Measurements from ENCODE around the gene UFD1. TPM values are rescaled to one million over a fixed set of nuclear protein-coding genes. Genes with fewer than 3 reads are reported as not detected.

UFD1 gene
- total RNA-seq (10 to 100 TPM in 4 of 5 donors, 1 to 10 TPM in 1; 3.8 to 78.6 (median 36.4) TPM), polyA plus RNA-seq (10 to 100 TPM; 63.4 to 86.6 (median 64.9) TPM)
- long read RNA-seq, donor 1, partial matches to known transcripts: 0 of 4 reads
- long read RNA-seq, donor 1, other reads (novel, unspliced or antisense): 0 of 4 reads
- long read RNA-seq, donor 2, full-length matches to known transcripts: 10 of 10 reads
- long read RNA-seq, donor 2, partial matches to known transcripts: 0 of 10 reads
- long read RNA-seq, donor 2, other reads (novel, unspliced or antisense): 0 of 10 reads
- long read RNA-seq, donor 3, full-length matches to known transcripts: 6 of 6 reads
- long read RNA-seq, donor 3, partial matches to known transcripts: 0 of 6 reads
- long read RNA-seq, donor 3, other reads (novel, unspliced or antisense): 0 of 6 reads
- long read RNA-seq, donor 4, partial matches to known transcripts: 0 of 3 reads
- long read RNA-seq, donor 4, other reads (novel, unspliced or antisense): 0 of 3 reads
- long read RNA-seq, donor 5, full-length matches to known transcripts: 8 of 8 reads
- long read RNA-seq, donor 5, partial matches to known transcripts: 0 of 8 reads
- long read RNA-seq, donor 5, other reads (novel, unspliced or antisense): 0 of 8 reads
- long read RNA-seq, donor 6, full-length matches to known transcripts: 29 of 29 reads
- long read RNA-seq, donor 6, partial matches to known transcripts: 0 of 29 reads
- long read RNA-seq, donor 6, other reads (novel, unspliced or antisense): 0 of 29 reads
- long read RNA-seq, donor 7, transcript UFD1-209 (5 exons, 994 nt): minor isoform, 5 of 12 reads
- long read RNA-seq, donor 7, transcript UFD1-201 (12 exons, 1,814 nt): major isoform, 7 of 12 reads
- long read RNA-seq, donor 7, partial matches to known transcripts: 0 of 12 reads
- long read RNA-seq, donor 7, other reads (novel, unspliced or antisense): 0 of 12 reads
- long read RNA-seq, donor 8, transcript UFD1-201 (12 exons, 1,814 nt): major isoform, 8 of 16 reads
- long read RNA-seq, donor 8, partial matches to known transcripts: 6 of 16 reads
- long read RNA-seq, donor 8, other reads (novel, unspliced or antisense): 0 of 16 reads
- long read RNA-seq, donor 9, transcript UFD1-201 (12 exons, 1,814 nt): major isoform, 10 of 16 reads
- long read RNA-seq, donor 9, partial matches to known transcripts: 5 of 16 reads
- long read RNA-seq, donor 9, other reads (novel, unspliced or antisense): 0 of 16 reads
- long read RNA-seq, donor 10, full-length matches to known transcripts: 7 of 7 reads
- long read RNA-seq, donor 10, partial matches to known transcripts: 0 of 7 reads
- long read RNA-seq, donor 10, other reads (novel, unspliced or antisense): 0 of 7 reads

GRCh38 chr22:19478901-19479354 lies at the start of gene UFD1:
UFD1 (minus strand) TSS chr22:19479193; CDS start chr22:19479085, 108 bp downstream.
- peak; percentile 81 to 93 for DNase-seq
- WGBS, 5 donors: 0 to 2% (median 0%) methylated on average over 16 to 42 of the region's 42 CpGs
- Histone ChIP-seq H3K4me3 (peak within 1 kb of the TSS; percentile 66 to 97 (median 84)), H3K36me3 (peaks cover 9 to 22% (median 16%) of the 10 kb centered on the region in 4 donors), H3K27ac (peak within 1 kb of the TSS; percentile 91 to 98 (median 95)), H3K4me1 (peaks cover 12 to 45% (median 33%) of the 10 kb centered on the region in 4 donors), H3K27me3 (no peaks in the 10 kb centered on the region), H3K9me3 (no peaks in the 10 kb centered on the region)
- TF ChIP-seq POLR2A (IDR thresholded peaks at IDR 0.05): peak in 1 of 4 donors; percentile 19
- peak; percentile 14 to 79 (median 57) for TF ChIP-seq POLR2AphosphoS5 (IDR thresholded peaks at IDR 0.05)
- TF ChIP-seq EP300 (IDR thresholded peaks at IDR 0.05): no peak
- intact Hi-C loops (cut with DNase I; ENCODE audit: low total_unique reads): loop anchor here (5.0 kb wide), 1 partner anchor 47 kb away; the partner anchor contains the start of genes HIRA and MRPL40

- WGBS, 5 donors: 56 to 74% (median 71%) methylated on average over 7 to 17 of the region's 17 CpGs
- DNase-seq: peak in 1 of 2 donors; percentile 2
- TF ChIP-seq POLR2A (IDR thresholded peaks at IDR 0.05) (no peak), POLR2AphosphoS5 (IDR thresholded peaks at IDR 0.05) (no peak), CTCF (IDR thresholded peaks at IDR 0.05) (no peak), EP300 (IDR thresholded peaks at IDR 0.05) (no peak)
- H3K4me1 ChIP-seq: peaks cover 17 to 28% (median 19%) of the 10 kb centered on the region in 4 donors
- H3K27me3 ChIP-seq: peaks cover 15 to 80% (median 26%) of the 10 kb centered on the region in 3 donors
- no peaks in the 10 kb centered on the region for H3K36me3 ChIP-seq
- H3K4me3 ChIP-seq: no peak overlapping the region
- H3K9me3 ChIP-seq: no peaks in the 10 kb centered on the region
- no peak overlapping the region for H3K27ac ChIP-seq
- intact Hi-C loops (cut with DNase I; ENCODE audit: low total_unique reads): no loop called here
These were observed 48.9 kb upstream of the UFD1 start for GRCh38 chr22:19527861-19528417.

- no peak overlapping the region for H3K4me3 ChIP-seq
- 77 to 87% (median 85%) methylated on average over 5 of the region's 5 CpGs for WGBS, 5 donors
- no peaks in the 10 kb centered on the region for H3K9me3 ChIP-seq
- H3K27ac ChIP-seq: no peak overlapping the region
- intact Hi-C loops (cut with DNase I; ENCODE audit: low total_unique reads): no loop called here
- DNase-seq: peak in 1 of 2 donors; percentile 3
- peaks cover 15 to 86% (median 32%) of the 10 kb centered on the region in 3 donors for H3K27me3 ChIP-seq
- TF ChIP-seq POLR2AphosphoS5 (IDR thresholded peaks at IDR 0.05): no peak
- TF ChIP-seq CTCF (IDR thresholded peaks at IDR 0.05): no peak
- TF ChIP-seq POLR2A (IDR thresholded peaks at IDR 0.05): no peak
- no peak for TF ChIP-seq EP300 (IDR thresholded peaks at IDR 0.05)
- H3K4me1 ChIP-seq: peaks cover 17 to 35% (median 20%) of the 10 kb centered on the region in 4 donors
- H3K36me3 ChIP-seq: no peaks in the 10 kb centered on the region
These were observed 48.3 kb upstream of the UFD1 start for GRCh38 chr22:19527321-19527721.

- Histone ChIP-seq H3K27ac (no peak overlapping the region), H3K9me3 (no peaks in the 10 kb centered on the region), H3K27me3 (peaks cover 15 to 88% (median 32%) of the 10 kb centered on the region in 3 donors), H3K4me3 (no peak overlapping the region), H3K4me1 (peaks cover 17 to 36% (median 20%) of the 10 kb centered on the region in 4 donors), H3K36me3 (no peaks in the 10 kb centered on the region)
- 75 to 80% (median 76%) methylated on average over 6 to 7 of the region's 7 CpGs for WGBS, 5 donors
- DNase-seq: no peak
- TF ChIP-seq POLR2AphosphoS5 (IDR thresholded peaks at IDR 0.05) (no peak), CTCF (IDR thresholded peaks at IDR 0.05) (no peak), POLR2A (IDR thresholded peaks at IDR 0.05) (no peak), EP300 (IDR thresholded peaks at IDR 0.05) (no peak)
- intact Hi-C loops (cut with DNase I; ENCODE audit: low total_unique reads): no loop called here
These were observed 47.7 kb upstream of the UFD1 start for GRCh38 chr22:19526702-19527111.
